ENCODE measurements around the gene PRR33. TPM values are rescaled to one million over a fixed set of nuclear protein-coding genes. Genes with fewer than 3 reads are reported as not detected.

The PRR33 gene
- total and polyA plus RNA-seq, 9 of the 15 experiments (the other 6 are each of a cell fraction or from before 2014, with no cell fraction given), result not detected

GRCh38 chr11:1845095-1845429 is 46.6 kb downstream of the PRR33 start:
- intact Hi-C loops (cut with micrococcal nuclease), result no loop called here
- WGBS (ENCODE audit: insufficient coverage, low coverage, missing lambda C conversion rate), result 0% methylated on average over 1 of the region's 1 CpG
- H3K36me3 ChIP-seq (ENCODE audit: control insufficient read depth, insufficient read depth, low read length), result no peaks in the 10 kb centered on the region
- peak overlapping the region; percentile 61 for H3K4me2 ChIP-seq (ENCODE audit: insufficient read depth, low read length)
- H3K4me1 ChIP-seq (replicated peaks in 1 of 2; ENCODE audit: control insufficient read depth in 2 of 2, insufficient read depth in 2 of 2, low read length in 2 of 2), result peaks cover 9 to 65% of the 10 kb centered on the region in 2 experiments; a peak in 4 of 5 replicates
- in situ Hi-C loops (cut with MboI), result no loop called here
- H3K9ac ChIP-seq (ENCODE audit: insufficient read depth in 1 of 2, low read depth in 2 of 2, low read length in 2 of 2), result no peak overlapping the region
- peak overlapping the region; percentile 20; the same call in 1 of the 3 replicates for H3K27ac ChIP-seq (ENCODE audit: extremely low read depth, low read depth, low read length)
- no peak for ATAC-seq
- no peak for FAIRE-seq
- H3K27me3 ChIP-seq (ENCODE audit: control insufficient read depth in 2 of 2, insufficient read depth in 2 of 2, low read length in 2 of 2), result peaks cover 3 to 62% of the 10 kb centered on the region in 2 experiments; a peak in 3 of 5 replicates
- H3K9me3 ChIP-seq (replicated peaks; ENCODE audit: control insufficient read depth, insufficient read depth, low read depth, low read length), result no peaks in the 10 kb centered on the region
- BruUV-seq (replicated peaks), result no TSS peak
- H3K79me2 ChIP-seq (ENCODE audit: control insufficient read depth, insufficient read depth, low read length), result no peaks in the 10 kb centered on the region
- no peak for DNase-seq (ENCODE audit: extremely low read depth in 1 of 4, low spot score in 3 of 4)
- H3K4me3 ChIP-seq, result no peak overlapping the region
- H2AFZ ChIP-seq (ENCODE audit: low read depth, low read length), result peak overlapping the region; percentile 86
- no peaks in the 10 kb centered on the region; the same call in 1 of the 2 replicates for H4K20me1 ChIP-seq (replicated peaks; ENCODE audit: control insufficient read depth, insufficient read depth, low read length)
- H3K9me1 ChIP-seq (ENCODE audit: control insufficient read depth, insufficient read depth, low read length), result no peaks in the 10 kb centered on the region
- ChIA-PET CTCF (ENCODE audit: low intra/inter-chr PET ratio) (no interaction called here), POLR2A (interaction anchor here (0.6 kb wide), 1 partner anchor 142 kb away, joined by 3 read pairs; no protein-coding TSS in a partner anchor)
- TF ChIP-seq ETV1 (tag; conservative IDR thresholded peaks at IDR 0.05; ENCODE audit: low read depth) (no peak), ZMIZ1 (IDR thresholded peaks at IDR 0.05; ENCODE audit: low read depth in 2 of 2, low read length in 2 of 2) (no peak), CREM (IDR thresholded peaks at IDR 0.05; ENCODE audit: low read depth) (no peak), TRIM25 (IDR thresholded peaks at IDR 0.05; ENCODE audit: borderline replicate concordance) (no peak; the same call in 1 of the 2 replicates), ZFP36 (IDR thresholded peaks at IDR 0.05; ENCODE audit: low read depth, low read length, partially characterized antibody) (peak; percentile 1), HNRNPLL (IDR thresholded peaks at IDR 0.05; ENCODE audit: low read depth, low read length, poor library complexity, severe bottlenecking) (no peak), NFRKB (IDR thresholded peaks at IDR 0.05; ENCODE audit: low read depth) (0 out of 2 replicates have a peak, but pooled peaks have one; percentile 15), CC2D1A (IDR thresholded peaks at IDR 0.05) (0 out of 2 replicates have a peak, but pooled peaks have one; percentile 63), ZNF589 (CRISPR knock-in tag; IDR thresholded peaks at IDR 0.05; ENCODE audit: low read depth) (no peak), E2F1 (CRISPR knock-in tag; IDR thresholded peaks at IDR 0.05) (no peak), KLF1 (tag; IDR thresholded peaks at IDR 0.05) (no peak), MTF1 (CRISPR knock-in tag; IDR thresholded peaks at IDR 0.05; ENCODE audit: borderline replicate concordance) (no peak), RBFOX2 (IDR thresholded peaks at IDR 0.05; ENCODE audit: low read depth, low read length) (no peak), NCOA2 (IDR thresholded peaks at IDR 0.05; ENCODE audit: partially characterized antibody in 2 of 2) (no peak), PTRF (tag; IDR thresholded peaks at IDR 0.05) (no peak), SRSF9 (IDR thresholded peaks at IDR 0.05; ENCODE audit: borderline replicate concordance, low read depth, low read length) (no peak)

Measured in K562 (cell line).